Measurements from ENCODE around the gene TRAF3IP1. TPM values are rescaled to one million over a fixed set of nuclear protein-coding genes. Genes with fewer than 3 reads are reported as not detected.

Gene TRAF3IP1
- total RNA-seq, 2 donors from 2014 or later: 16.2 to 18.5 TPM

GRCh38 chr2:238388794-238389193 lies 68.5 kb downstream of the TRAF3IP1 start:
- no peak for DNase-seq
- Histone ChIP-seq H3K27ac (no peak overlapping the region), H3K36me3 (no peaks in the 10 kb centered on the region)

GRCh38 chr2:238389988-238390589 lies 69.8 kb downstream of the TRAF3IP1 start:
- TF ChIP-seq CTCF (IDR thresholded peaks at IDR 0.05): no peak
- no peaks in the 10 kb centered on the region for H3K36me3 ChIP-seq
- intact Hi-C loops (cut with DNase I): no loop called here
- H3K27me3 ChIP-seq: no peaks in the 10 kb centered on the region
- no peak overlapping the region for H3K9ac ChIP-seq (ENCODE audit: low read depth in 2 of 2, low read length in 2 of 2)
- H3K27ac ChIP-seq: no peak overlapping the region
- DNase-seq: no peak
- no peaks in the 10 kb centered on the region for H3K4me1 ChIP-seq
- no peaks in the 10 kb centered on the region for H3K9me3 ChIP-seq
- no peak overlapping the region for H3K4me3 ChIP-seq

More at GRCh38 chr2:238388794-238389193, 68.5 kb downstream of the TRAF3IP1 start:
- intact Hi-C loops (cut with DNase I): no loop called here
- Histone ChIP-seq H3K4me1 (no peaks in the 10 kb centered on the region), H3K9ac (ENCODE audit: low read depth in 2 of 2, low read length in 2 of 2) (no peak overlapping the region), H3K9me3 (no peaks in the 10 kb centered on the region), H3K4me3 (no peak overlapping the region), H3K27me3 (no peaks in the 10 kb centered on the region)
- TF ChIP-seq CTCF (IDR thresholded peaks at IDR 0.05): no peak

- no peaks in the 10 kb centered on the region for H3K36me3 ChIP-seq
- DNase-seq: no peak
- H3K9ac ChIP-seq (ENCODE audit: low read depth in 2 of 2, low read length in 2 of 2): no peak overlapping the region
- H3K4me1 ChIP-seq: no peaks in the 10 kb centered on the region
- H3K4me3 ChIP-seq: no peak overlapping the region
- no peaks in the 10 kb centered on the region for H3K9me3 ChIP-seq
- H3K27me3 ChIP-seq: no peaks in the 10 kb centered on the region
- intact Hi-C loops (cut with DNase I): no loop called here
- no peak for TF ChIP-seq CTCF (IDR thresholded peaks at IDR 0.05)
- H3K27ac ChIP-seq: no peak overlapping the region
Measured at GRCh38 chr2:238391042-238391689, 70.8 kb downstream of the TRAF3IP1 start.

- Histone ChIP-seq H3K9me3 (no peaks in the 10 kb centered on the region), H3K27me3 (no peaks in the 10 kb centered on the region), H3K27ac (no peak overlapping the region), H3K4me3 (no peak overlapping the region), H3K36me3 (no peaks in the 10 kb centered on the region), H3K9ac (ENCODE audit: low read depth in 2 of 2, low read length in 2 of 2) (no peak overlapping the region), H3K4me1 (no peaks in the 10 kb centered on the region)
- intact Hi-C loops (cut with DNase I): no loop called here
- TF ChIP-seq CTCF (IDR thresholded peaks at IDR 0.05): no peak
- DNase-seq: no peak
Measured at GRCh38 chr2:238396663-238397062, 76.3 kb downstream of the TRAF3IP1 start.

- Histone ChIP-seq H3K27ac (no peak overlapping the region), H3K9me3 (no peaks in the 10 kb centered on the region), H3K9ac (ENCODE audit: low read depth in 2 of 2, low read length in 2 of 2) (no peak overlapping the region), H3K36me3 (no peaks in the 10 kb centered on the region), H3K4me1 (no peaks in the 10 kb centered on the region), H3K27me3 (no peaks in the 10 kb centered on the region), H3K4me3 (no peak overlapping the region)
- intact Hi-C loops (cut with DNase I): no loop called here
- no peak for DNase-seq
- TF ChIP-seq CTCF (IDR thresholded peaks at IDR 0.05): no peak
Measured at GRCh38 chr2:238397356-238397755, 77.0 kb downstream of the TRAF3IP1 start.

Measured in colonic mucosa (tissue), 4 donors.